H1 (cell line): ENCODE data around the gene ZNF74.

Source experiments
- CEBPB ChIP-seq: IDR thresholded peaks from 2 replicates; pipeline ENCODE4 v1.6.1; 2012; ENCODE audit warnings: low read depth, low read length
- EZH2 ChIP-seq: fragments of 200-600 bp; sonication (generic); IDR thresholded peaks from 2 replicates; pipeline ENCODE4 v1.7.1; 2012; ENCODE audit warnings: low read depth, mild to moderate bottlenecking, moderate library complexity, low read length, inconsistent platforms; ENCODE audit not compliant: severe bottlenecking
- HDAC2 ChIP-seq, 2 experiments: fragments of 300-600 bp in 1 of 2; sonication (generic) in 1 of 2; IDR thresholded peaks; 2 replicates each; pipeline ENCODE4 v1.6.1; 2011 to 2012; ENCODE audit warnings: low read depth in 2 of 2, low read length in 2 of 2, mild to moderate bottlenecking in 2 of 2, moderate library complexity in 2 of 2, borderline replicate concordance in 1 of 2, inconsistent platforms in 1 of 2
- HDAC6 ChIP-seq: IDR thresholded peaks from one replicate; pipeline ENCODE4 v1.7.1; 2012; ENCODE audit warnings: low read depth, mild to moderate bottlenecking, inconsistent platforms, low read length, moderate library complexity
- JUN ChIP-seq: IDR thresholded peaks from 2 replicates; pipeline ENCODE4 v1.6.1; 2011; ENCODE audit warnings: low read depth, mild to moderate bottlenecking, improper control_type of control experiment, low read length
- POLR2A ChIP-seq, 2 experiments: IDR thresholded peaks; 1 replicate in 1 of 2; 2 replicates in 1 of 2; pipeline ENCODE4 v1.6.1; 2011; ENCODE audit warnings: low read depth in 2 of 2, low read length in 2 of 2, mild to moderate bottlenecking in 2 of 2; ENCODE audit errors: control extremely low read depth in 1 of 2
- SP1 ChIP-seq: IDR thresholded peaks from 2 replicates; pipeline ENCODE4 v1.6.1; 2011; ENCODE audit warnings: low read depth, low read length
- TCF12 ChIP-seq: IDR thresholded peaks from 2 replicates; pipeline ENCODE4 v1.6.1; 2011; ENCODE audit warnings: low read depth, mild to moderate bottlenecking, low read length
- YY1 ChIP-seq: IDR thresholded peaks from 2 replicates; pipeline ENCODE4 v1.6.1; 2011; ENCODE audit warnings: low read depth, mild to moderate bottlenecking, low read length
- TF ChIP-seq, protein P1 (sequence below), 3 experiments: IDR thresholded peaks; 1 replicate in 2 of 3; 2 replicates in 1 of 3; pipeline versions ENCODE4 v1.5.1 to v1.6.1; 2011; ENCODE audit warnings: low read length in 3 of 3, mild to moderate bottlenecking in 3 of 3, inconsistent platforms in 2 of 3, low read depth in 1 of 3, moderate library complexity in 1 of 3; ENCODE audit not compliant: insufficient read depth in 1 of 3; ENCODE audit errors: control extremely low read depth in 1 of 3
- TF ChIP-seq, protein P2 (sequence below): IDR thresholded peaks from 2 replicates; pipeline ENCODE4 v1.6.1; 2012; ENCODE audit warnings: inconsistent platforms

DNA sequence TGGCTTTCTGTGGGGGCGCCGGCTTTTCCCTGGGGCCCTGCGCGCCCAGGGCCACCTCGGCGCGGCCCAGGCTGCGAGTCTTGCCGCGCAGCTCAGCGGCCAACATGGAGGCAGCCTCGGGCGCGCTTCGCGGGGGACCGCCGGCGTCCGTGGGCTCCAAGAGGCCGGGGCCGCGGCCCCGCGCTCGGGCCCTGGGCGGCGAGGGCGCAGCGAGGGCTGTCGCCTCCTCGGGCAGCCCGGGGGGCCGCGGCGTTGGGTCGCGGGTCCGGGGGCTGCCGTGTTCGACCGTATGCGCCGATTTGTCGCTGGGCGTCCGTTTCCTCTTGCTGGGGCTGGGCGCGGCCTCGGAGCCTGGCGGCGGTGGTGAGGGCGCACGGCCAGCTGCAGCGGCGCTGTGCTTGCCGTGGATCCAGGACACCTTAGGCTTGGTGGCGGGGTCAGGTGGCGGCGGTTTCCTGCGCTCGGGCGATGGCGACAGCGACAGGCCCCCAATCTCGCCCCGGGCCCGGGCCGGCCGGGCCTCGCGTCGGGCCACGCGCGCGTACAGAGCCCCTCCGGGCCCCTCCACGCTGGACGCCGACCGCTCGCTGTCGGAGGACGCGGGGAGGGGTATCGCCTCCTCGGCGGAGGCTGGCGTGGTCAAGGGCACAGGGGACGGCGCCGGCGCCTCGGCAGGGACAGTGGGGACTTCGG, 31.8 kb downstream of the ZNF74 start:
- TF ChIP-seq EZH2 (no peak), CEBPB (no peak), SP1 (no peak), TCF12 (no peak), HDAC6 (no peak), HDAC2 (IDR thresholded peaks at IDR 0.05; ENCODE audit: borderline replicate concordance in 1 of 2, low read depth in 2 of 2, low read length in 2 of 2) (no peak), YY1 (no peak), POLR2A (IDR thresholded peaks at IDR 0.05; ENCODE audit: control extremely low read depth in 1 of 2, low read depth in 2 of 2, low read length in 2 of 2) (no peak), JUN (no peak)
- TF ChIP-seq, protein P1, sequence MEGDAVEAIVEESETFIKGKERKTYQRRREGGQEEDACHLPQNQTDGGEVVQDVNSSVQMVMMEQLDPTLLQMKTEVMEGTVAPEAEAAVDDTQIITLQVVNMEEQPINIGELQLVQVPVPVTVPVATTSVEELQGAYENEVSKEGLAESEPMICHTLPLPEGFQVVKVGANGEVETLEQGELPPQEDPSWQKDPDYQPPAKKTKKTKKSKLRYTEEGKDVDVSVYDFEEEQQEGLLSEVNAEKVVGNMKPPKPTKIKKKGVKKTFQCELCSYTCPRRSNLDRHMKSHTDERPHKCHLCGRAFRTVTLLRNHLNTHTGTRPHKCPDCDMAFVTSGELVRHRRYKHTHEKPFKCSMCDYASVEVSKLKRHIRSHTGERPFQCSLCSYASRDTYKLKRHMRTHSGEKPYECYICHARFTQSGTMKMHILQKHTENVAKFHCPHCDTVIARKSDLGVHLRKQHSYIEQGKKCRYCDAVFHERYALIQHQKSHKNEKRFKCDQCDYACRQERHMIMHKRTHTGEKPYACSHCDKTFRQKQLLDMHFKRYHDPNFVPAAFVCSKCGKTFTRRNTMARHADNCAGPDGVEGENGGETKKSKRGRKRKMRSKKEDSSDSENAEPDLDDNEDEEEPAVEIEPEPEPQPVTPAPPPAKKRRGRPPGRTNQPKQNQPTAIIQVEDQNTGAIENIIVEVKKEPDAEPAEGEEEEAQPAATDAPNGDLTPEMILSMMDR (IDR thresholded peaks at IDR 0.05; ENCODE audit: control extremely low read depth in 1 of 3, insufficient read depth in 1 of 3, low read depth in 1 of 3, low read length in 3 of 3), result no peak
- TF ChIP-seq, protein P2, sequence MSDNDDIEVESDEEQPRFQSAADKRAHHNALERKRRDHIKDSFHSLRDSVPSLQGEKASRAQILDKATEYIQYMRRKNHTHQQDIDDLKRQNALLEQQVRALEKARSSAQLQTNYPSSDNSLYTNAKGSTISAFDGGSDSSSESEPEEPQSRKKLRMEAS, result no peak
